Erythroblast (primary cell): ENCODE data around the gene FOXO6.

ENCODE experiments used
- GATA1 ChIP-seq: IDR thresholded peaks from 2 replicates; pipeline ENCODE4 v1.6.1; 2011; ENCODE audit warnings: low read depth, mild to moderate bottlenecking, control low read depth, low read length, moderate library complexity
- POLR2A ChIP-seq: IDR thresholded peaks from 2 replicates; pipeline ENCODE4 v1.6.1; 2011; ENCODE audit warnings: mild to moderate bottlenecking, low read length

DNA sequence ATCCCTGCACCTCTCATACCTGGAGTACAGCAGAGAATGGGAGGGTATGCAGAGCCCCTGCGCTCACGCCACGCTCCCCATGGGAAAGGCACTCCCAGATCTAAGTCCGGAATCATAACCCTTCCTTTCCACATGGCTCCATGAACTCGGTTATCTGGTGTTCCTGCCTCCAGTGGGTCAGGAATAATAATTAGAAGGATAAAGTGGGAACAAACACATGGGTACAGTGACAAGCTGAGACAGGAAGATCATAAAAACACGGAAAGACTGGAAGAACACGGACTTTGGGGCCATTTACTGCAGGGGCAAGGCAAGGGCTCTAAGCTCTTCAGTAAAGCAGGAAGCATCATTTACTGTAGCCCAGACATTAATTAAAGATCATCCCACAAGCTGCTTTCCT, 48.6 kb downstream of the FOXO6 start:
- TF ChIP-seq POLR2A (no peak), GATA1 (no peak)
